Prostate gland (tissue), 2 donors: ENCODE data around the gene NTRK2.

ENCODE experiments used
- CTCF ChIP-seq, 4 experiments: fragments of 200-600 bp in 2 of 4; fragments of 450-650 bp in 2 of 4; sonication (generic) in 2 of 4; IDR thresholded peaks; 1 replicate in 3 of 4; 2 replicates in 1 of 4; pipeline ENCODE4 v1.5.1; 2016 to 2019; ENCODE audit warnings: antibody characterized with exemption in 4 of 4, mild to moderate bottlenecking in 2 of 4, moderate library complexity in 2 of 4
- POLR2A ChIP-seq: fragments of 450-650 bp; IDR thresholded peaks from one replicate; pipeline ENCODE4 v1.6.1; 2016; ENCODE audit warnings: antibody characterized with exemption, mild to moderate bottlenecking
- POLR2AphosphoS5 ChIP-seq: sonication (generic); formaldehyde crosslinking; IDR thresholded peaks from one replicate; pipeline ENCODE4 v1.6.1; 2017; ENCODE audit warnings: antibody characterized with exemption

- no peak for TF ChIP-seq CTCF (IDR thresholded peaks at IDR 0.05)
- TF ChIP-seq POLR2AphosphoS5 = no peak
- no peak for TF ChIP-seq POLR2A
Measured at GRCh38 chr9:84928419-84928818, 258.9 kb downstream of the NTRK2 start.
